ENCODE measurements around the gene C17orf114.

- TF ChIP-seq CTCF (IDR thresholded peaks at IDR 0.05; ENCODE audit: low read depth, low read length, missing input control) = no peak
- TF ChIP-seq, protein P1, sequence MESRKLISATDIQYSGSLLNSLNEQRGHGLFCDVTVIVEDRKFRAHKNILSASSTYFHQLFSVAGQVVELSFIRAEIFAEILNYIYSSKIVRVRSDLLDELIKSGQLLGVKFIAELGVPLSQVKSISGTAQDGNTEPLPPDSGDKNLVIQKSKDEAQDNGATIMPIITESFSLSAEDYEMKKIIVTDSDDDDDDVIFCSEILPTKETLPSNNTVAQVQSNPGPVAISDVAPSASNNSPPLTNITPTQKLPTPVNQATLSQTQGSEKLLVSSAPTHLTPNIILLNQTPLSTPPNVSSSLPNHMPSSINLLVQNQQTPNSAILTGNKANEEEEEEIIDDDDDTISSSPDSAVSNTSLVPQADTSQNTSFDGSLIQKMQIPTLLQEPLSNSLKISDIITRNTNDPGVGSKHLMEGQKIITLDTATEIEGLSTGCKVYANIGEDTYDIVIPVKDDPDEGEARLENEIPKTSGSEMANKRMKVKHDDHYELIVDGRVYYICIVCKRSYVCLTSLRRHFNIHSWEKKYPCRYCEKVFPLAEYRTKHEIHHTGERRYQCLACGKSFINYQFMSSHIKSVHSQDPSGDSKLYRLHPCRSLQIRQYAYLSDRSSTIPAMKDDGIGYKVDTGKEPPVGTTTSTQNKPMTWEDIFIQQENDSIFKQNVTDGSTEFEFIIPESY (IDR thresholded peaks at IDR 0.05) = no peak
- TF ChIP-seq HNF4A (conservative IDR thresholded peaks at IDR 0.05) = no peak
- no peak for TF ChIP-seq SP1 (IDR thresholded peaks at IDR 0.05)
- TF ChIP-seq YY1 (IDR thresholded peaks at IDR 0.05) = no peak
- TF ChIP-seq TAF1 (conservative IDR thresholded peaks at IDR 0.05) = no peak
- TF ChIP-seq, protein P2, sequence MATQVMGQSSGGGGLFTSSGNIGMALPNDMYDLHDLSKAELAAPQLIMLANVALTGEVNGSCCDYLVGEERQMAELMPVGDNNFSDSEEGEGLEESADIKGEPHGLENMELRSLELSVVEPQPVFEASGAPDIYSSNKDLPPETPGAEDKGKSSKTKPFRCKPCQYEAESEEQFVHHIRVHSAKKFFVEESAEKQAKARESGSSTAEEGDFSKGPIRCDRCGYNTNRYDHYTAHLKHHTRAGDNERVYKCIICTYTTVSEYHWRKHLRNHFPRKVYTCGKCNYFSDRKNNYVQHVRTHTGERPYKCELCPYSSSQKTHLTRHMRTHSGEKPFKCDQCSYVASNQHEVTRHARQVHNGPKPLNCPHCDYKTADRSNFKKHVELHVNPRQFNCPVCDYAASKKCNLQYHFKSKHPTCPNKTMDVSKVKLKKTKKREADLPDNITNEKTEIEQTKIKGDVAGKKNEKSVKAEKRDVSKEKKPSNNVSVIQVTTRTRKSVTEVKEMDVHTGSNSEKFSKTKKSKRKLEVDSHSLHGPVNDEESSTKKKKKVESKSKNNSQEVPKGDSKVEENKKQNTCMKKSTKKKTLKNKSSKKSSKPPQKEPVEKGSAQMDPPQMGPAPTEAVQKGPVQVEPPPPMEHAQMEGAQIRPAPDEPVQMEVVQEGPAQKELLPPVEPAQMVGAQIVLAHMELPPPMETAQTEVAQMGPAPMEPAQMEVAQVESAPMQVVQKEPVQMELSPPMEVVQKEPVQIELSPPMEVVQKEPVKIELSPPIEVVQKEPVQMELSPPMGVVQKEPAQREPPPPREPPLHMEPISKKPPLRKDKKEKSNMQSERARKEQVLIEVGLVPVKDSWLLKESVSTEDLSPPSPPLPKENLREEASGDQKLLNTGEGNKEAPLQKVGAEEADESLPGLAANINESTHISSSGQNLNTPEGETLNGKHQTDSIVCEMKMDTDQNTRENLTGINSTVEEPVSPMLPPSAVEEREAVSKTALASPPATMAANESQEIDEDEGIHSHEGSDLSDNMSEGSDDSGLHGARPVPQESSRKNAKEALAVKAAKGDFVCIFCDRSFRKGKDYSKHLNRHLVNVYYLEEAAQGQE (IDR thresholded peaks at IDR 0.05) = no peak
These were observed 11.4 kb downstream of the C17orf114 start for GRCh38 chr17:4790705-4791088.
